ENCODE measurements around the gene C4orf36.

Gene C4orf36, protein sequence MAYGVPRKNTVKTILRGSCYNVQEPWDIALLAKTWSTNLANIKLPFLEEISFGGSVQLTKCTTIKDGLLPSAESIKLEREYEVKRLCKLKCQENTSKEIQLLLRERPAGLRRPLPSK

DNA sequence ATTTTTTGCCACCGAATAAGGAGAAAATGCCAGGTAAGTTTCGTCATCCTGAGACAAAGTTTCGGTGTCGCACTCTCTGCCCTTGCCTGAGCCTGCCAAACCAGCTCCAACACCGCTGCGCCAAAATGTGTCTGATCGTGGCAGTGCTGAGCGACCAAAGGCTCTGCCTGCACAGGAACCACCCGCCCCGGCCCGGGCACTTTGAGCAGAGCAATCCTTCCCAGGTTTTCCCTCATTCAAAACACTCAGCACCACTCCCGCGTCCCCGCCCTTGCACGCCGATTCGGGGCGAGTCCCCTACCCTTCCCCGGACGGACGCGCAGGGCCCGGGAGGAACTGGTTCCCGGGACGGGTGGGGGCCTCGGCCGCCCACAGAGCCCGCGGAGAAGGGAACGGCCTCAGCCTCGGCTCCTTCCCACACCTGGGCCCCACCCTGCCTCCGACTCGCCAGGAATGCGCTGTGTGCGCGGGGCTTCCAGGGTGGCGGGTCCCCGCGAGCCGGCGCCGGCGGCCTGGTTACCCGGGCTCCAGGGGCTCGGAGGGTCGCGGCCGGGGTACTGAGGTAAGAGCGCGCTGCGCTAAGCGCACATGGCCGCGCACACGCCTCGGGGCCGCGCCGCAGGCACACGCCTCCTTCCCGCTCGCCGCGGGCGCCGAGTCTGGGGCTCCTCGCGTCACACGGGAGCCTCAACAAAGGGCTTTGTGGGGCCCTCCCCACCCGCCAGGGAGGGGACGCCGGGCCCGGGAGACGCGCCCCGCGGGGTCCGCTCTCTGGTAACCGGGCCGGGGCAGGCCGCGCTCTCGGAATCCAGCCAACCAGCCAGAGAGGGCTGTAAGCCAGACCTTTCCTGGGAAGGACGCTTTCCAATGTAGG is at the start of gene C4orf36:
Gene C4orf36 (minus strand): TSS at position 661 of the 874 bp plus-strand sequence. CDS start 902 bp downstream, outside the sequence.
- peak; percentile 82 for DNase-seq (ENCODE audit: low read depth)
- TF ChIP-seq POLR2A (IDR thresholded peaks at IDR 0.05; ENCODE audit: extremely low read depth, insufficient read length) (no peak), MYC (IDR thresholded peaks at IDR 0.05; ENCODE audit: low read depth, low read length) (peak; percentile 66)
- TF ChIP-seq, protein P1, sequence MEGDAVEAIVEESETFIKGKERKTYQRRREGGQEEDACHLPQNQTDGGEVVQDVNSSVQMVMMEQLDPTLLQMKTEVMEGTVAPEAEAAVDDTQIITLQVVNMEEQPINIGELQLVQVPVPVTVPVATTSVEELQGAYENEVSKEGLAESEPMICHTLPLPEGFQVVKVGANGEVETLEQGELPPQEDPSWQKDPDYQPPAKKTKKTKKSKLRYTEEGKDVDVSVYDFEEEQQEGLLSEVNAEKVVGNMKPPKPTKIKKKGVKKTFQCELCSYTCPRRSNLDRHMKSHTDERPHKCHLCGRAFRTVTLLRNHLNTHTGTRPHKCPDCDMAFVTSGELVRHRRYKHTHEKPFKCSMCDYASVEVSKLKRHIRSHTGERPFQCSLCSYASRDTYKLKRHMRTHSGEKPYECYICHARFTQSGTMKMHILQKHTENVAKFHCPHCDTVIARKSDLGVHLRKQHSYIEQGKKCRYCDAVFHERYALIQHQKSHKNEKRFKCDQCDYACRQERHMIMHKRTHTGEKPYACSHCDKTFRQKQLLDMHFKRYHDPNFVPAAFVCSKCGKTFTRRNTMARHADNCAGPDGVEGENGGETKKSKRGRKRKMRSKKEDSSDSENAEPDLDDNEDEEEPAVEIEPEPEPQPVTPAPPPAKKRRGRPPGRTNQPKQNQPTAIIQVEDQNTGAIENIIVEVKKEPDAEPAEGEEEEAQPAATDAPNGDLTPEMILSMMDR (IDR thresholded peaks at IDR 0.05; ENCODE audit: low read depth, low read length): peak; percentile 8
- TF ChIP-seq, protein P2, sequence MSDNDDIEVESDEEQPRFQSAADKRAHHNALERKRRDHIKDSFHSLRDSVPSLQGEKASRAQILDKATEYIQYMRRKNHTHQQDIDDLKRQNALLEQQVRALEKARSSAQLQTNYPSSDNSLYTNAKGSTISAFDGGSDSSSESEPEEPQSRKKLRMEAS (IDR thresholded peaks at IDR 0.05; ENCODE audit: low read depth, low read length): peak; percentile 78
- H3K4me3 ChIP-seq (ENCODE audit: low read depth, low read length): peak within 1 kb of the TSS; percentile 57

DNA sequence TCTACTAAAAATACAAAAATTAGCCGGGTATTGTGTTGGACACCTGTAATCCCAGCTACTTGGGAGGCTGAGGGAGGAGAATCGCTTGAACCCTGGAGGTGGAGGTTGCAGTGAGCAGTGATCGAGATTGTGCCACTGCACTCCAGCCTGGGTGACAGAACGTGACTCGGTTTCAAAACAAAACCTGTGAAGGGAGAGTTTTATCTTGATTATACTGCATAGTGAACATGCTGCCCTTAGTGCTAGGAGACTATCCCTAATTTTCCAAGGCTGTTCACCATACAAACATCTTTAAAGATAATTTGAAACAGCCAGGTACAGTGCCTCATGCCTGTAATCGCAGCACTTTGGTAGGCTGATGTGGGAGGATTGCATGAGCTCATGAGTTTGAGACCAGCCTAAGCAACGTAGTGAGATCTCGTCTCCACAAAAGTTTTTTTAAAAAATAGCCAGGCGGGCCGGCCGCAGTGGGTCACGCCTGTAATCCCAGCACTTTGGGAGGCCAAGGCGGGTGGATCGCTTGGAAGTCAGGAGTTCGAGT is 48.8 kb upstream of the C4orf36 start:
- no peak for DNase-seq (ENCODE audit: low read depth)
- TF ChIP-seq MYC (IDR thresholded peaks at IDR 0.05; ENCODE audit: low read depth, low read length) (no peak), POLR2A (IDR thresholded peaks at IDR 0.05; ENCODE audit: extremely low read depth, insufficient read length) (no peak)
- TF ChIP-seq, protein P2 (IDR thresholded peaks at IDR 0.05; ENCODE audit: low read depth, low read length): no peak
- TF ChIP-seq, protein P1 (IDR thresholded peaks at IDR 0.05; ENCODE audit: low read depth, low read length): no peak
- H3K4me3 ChIP-seq (ENCODE audit: low read depth, low read length): no peak overlapping the region

DNA sequence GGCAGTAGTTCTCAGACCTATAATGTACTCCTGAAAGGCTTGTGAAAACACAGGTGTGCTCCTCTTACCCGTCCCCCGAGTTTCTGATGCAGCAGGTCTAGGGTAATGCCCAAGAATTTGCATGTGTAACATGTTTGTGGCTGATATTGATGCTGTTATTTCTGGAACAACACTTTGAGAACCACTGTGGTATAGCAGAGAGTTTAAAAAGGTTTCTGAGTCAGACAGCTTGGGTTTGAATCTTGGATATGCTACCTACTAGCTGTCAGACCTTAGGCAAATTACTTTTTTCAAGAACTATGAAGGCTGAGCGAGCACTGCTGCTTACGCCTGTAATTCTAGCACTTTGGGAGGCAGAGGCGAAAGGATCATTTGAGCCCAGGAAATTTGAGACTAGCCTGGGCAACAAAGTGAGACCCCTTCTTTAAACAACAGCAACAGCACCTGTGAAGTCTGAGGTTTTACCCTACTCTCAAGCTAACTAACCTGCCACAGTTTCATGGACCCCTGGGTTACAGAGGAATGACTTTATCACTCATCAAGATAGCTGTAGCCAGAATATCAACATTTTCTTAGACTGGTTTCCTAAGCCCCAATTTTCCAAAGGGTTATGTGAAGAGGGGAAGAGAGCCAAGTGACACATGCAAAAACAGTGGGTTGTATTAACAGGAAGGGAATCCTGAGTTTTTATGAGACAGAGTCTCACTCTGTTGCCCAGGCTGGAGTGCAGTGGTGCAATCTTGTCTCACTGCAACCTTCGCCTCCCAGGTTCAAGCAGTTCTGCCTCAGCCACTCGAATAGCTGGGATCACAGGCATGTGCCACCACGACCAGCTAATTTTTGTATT is 47.7 kb upstream of the C4orf36 start:
- no peak for DNase-seq (ENCODE audit: low read depth)
- TF ChIP-seq, protein P2 (IDR thresholded peaks at IDR 0.05; ENCODE audit: low read depth, low read length): no peak
- H3K4me3 ChIP-seq (ENCODE audit: low read depth, low read length): peak overlapping the region; percentile 19

DNA sequence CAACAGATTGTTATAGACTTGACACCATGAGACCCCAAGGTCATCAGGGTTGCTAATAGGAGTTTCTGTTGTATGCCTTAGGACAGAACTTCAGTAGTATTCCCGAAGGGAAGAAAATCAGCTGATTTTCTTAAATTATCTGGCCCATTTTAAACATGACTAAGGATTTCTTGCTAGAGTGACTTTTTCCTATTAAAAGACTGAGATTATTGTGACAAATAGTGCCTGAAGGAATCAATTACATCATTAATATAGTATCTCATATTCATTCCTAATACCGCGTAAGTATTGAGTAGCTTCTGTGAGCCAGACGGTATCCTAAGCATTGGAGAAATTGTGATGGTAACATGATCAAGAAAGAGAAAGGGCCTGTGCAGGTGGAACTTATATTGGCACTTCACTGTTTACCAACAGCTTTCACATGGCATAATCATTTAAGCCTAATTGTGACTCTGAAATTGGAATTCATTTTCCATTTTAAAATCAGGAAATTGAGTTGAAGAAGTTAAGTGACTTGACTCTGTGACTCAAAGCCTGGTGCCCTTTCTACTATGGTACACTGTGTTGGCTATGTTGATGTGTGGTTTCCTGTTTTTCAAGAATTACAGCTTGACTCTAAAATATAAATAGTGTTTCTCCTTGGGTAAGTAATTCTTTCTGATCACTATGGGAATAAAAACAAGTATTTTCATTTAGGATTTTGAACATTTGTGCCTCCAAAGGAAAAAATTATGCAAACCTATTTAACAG is 46.7 kb upstream of the C4orf36 start:
- H3K4me3 ChIP-seq (ENCODE audit: low read depth, low read length): peak overlapping the region; percentile 14
- TF ChIP-seq POLR2A (IDR thresholded peaks at IDR 0.05; ENCODE audit: extremely low read depth, insufficient read length): no peak
- no peak for TF ChIP-seq MYC (IDR thresholded peaks at IDR 0.05; ENCODE audit: low read depth, low read length)
- TF ChIP-seq, protein P1 (IDR thresholded peaks at IDR 0.05; ENCODE audit: low read depth, low read length): no peak
- TF ChIP-seq, protein P2 (IDR thresholded peaks at IDR 0.05; ENCODE audit: low read depth, low read length): no peak
- peak; percentile 60 for DNase-seq (ENCODE audit: low read depth)

DNA sequence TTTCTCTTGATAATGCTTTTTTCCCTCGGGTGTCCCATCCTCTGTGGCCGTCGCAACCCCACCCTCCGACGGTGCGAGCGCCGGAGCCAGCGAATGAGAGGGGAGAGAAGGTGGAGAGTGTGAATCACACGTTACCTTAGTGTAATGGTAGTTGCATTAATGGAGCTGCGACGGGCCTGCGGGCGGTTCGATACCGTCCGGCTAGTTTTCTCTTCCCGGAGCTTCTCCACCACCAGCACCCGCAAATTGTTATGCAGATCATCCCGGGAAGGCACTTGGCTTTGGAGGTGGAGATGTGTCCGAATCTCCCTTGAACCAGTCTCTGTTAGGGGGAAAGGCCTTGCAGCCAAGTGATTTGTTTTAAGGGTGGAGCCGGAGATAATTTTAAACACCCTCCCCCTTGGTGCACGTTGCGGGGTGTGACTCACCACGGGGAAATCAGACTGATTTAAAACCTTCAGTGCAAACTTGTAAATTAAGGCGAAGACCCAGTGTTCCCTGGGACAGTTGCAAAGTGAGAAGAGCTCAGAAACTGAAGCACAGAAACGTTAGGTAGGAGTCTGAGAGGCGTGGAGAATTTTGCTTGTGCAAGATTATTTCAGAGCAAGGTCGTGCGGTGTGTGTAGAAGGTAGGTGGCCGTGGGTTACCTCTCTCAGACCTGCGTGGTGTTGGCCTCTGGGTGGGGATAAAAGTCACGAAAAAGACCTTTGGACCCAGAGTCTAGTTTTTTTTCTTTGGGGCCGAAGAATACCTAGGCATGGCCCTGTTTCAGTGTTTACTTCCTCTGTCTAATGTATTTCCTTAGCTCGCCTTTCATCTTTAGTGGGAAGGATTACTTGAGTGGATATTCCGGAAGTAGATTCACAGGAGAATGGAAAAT is 43.9 kb upstream of the C4orf36 start:
- peak; percentile 91 for DNase-seq (ENCODE audit: low read depth)
- H3K4me3 ChIP-seq (ENCODE audit: low read depth, low read length): peak overlapping the region; percentile 90
- TF ChIP-seq POLR2A (IDR thresholded peaks at IDR 0.05; ENCODE audit: extremely low read depth, insufficient read length) (no peak), MYC (IDR thresholded peaks at IDR 0.05; ENCODE audit: low read depth, low read length) (peak; percentile 46)
- TF ChIP-seq, protein P2 (IDR thresholded peaks at IDR 0.05; ENCODE audit: low read depth, low read length): peak; percentile 59; the same call in 1 of the 2 replicates
